ENCODE measurements around the gene AOPEP. TPM values are rescaled to one million over a fixed set of nuclear protein-coding genes. Genes with fewer than 3 reads are reported as not detected.

AOPEP gene
- total RNA-seq, 1 donor from 2014 or later = 16.6 TPM

DNA sequence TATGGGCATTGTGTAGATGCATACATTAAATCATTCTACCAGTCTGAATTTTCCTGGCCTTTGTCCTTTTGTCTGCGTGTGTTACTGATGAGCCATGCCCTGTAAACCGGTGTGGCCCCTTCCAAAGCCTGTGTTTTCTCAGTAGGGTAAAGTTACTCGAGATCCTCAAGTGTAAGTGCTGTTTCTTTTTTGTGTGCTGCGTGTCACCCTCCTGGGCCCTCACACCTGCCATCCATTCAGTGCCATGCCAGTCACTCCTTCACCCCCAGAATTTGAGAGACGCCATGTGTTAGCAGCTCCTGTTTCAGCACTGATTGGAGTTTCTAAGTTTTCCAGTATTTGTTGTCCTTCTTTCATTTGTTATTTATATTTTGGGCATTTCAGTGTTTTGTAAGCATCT lies 302.8 kb downstream of the AOPEP start:
- H3K4me1 Mint-ChIP-seq = peaks cover 76% of the 10 kb centered on the region
- H3K36me3 Mint-ChIP-seq = peaks cover 6% of the 10 kb centered on the region
- H3K4me3 Mint-ChIP-seq = no peak overlapping the region
- TF ChIP-seq CTCF (IDR thresholded peaks at IDR 0.05) (no peak), EZH2 (IDR thresholded peaks at IDR 0.05) (no peak), EZH2phosphoT487 (IDR thresholded peaks at IDR 0.05) (no peak)
- H3K36me3 ChIP-seq = no peaks in the 10 kb centered on the region
- no peak overlapping the region for H3K27ac ChIP-seq
- H3K9me3 Mint-ChIP-seq = no peaks in the 10 kb centered on the region
- H3K4me1 ChIP-seq = peaks cover 15% of the 10 kb centered on the region
- peak overlapping the region; percentile 62 for H3K27ac Mint-ChIP-seq
- no peak overlapping the region for H3K9ac ChIP-seq
- H4K20me1 ChIP-seq (ENCODE audit: low read depth) = peaks cover 4% of the 10 kb centered on the region
- no peaks in the 10 kb centered on the region for H3K27me3 Mint-ChIP-seq (ENCODE audit: insufficient read depth, low read depth)
- no peak overlapping the region for H3K4me2 ChIP-seq
- no peaks in the 10 kb centered on the region for H3K27me3 ChIP-seq
- no peak overlapping the region for H2AFZ ChIP-seq (replicated peaks)
- no peaks in the 10 kb centered on the region for H3K79me2 ChIP-seq (ENCODE audit: low read depth)
- no peak overlapping the region for H3K4me3 ChIP-seq
- no peaks in the 10 kb centered on the region for H3K9me3 ChIP-seq (ENCODE audit: low read depth)
- H3F3A ChIP-seq (ENCODE audit: low read depth) = no peaks in the 10 kb centered on the region
- DNase-seq (ENCODE audit: low spot score) = no peak

DNA sequence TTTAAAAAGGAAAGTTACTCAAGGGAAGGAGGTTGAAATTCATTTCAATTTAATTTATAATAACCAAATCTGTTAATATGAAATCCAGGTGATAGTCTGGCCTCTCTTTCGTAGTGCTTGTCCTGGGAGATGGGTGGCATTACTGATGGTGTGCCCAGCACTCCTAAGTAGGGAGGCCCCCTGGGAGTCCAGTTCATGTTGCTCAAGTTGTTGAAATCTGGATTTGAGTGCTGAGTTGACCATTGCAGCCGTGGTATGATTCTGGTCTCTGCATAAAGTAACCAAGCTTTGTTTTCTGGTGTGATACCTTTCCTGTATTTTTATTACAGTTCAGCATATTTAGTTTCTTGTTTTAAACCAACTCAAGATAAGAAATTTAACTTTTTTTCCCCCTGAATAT lies 303.2 kb downstream of the AOPEP start:
- Mint-ChIP-seq H3K9me3 (no peaks in the 10 kb centered on the region), H3K27ac (peak overlapping the region; percentile 62), H3K4me3 (no peak overlapping the region), H3K27me3 (ENCODE audit: insufficient read depth, low read depth) (no peaks in the 10 kb centered on the region), H3K4me1 (peaks cover 74% of the 10 kb centered on the region), H3K36me3 (peaks cover 9% of the 10 kb centered on the region)
- H3K9me3 ChIP-seq (ENCODE audit: low read depth) = no peaks in the 10 kb centered on the region
- H3K27me3 ChIP-seq = no peaks in the 10 kb centered on the region
- H3K27ac ChIP-seq = no peak overlapping the region
- peaks cover 4% of the 10 kb centered on the region for H4K20me1 ChIP-seq (ENCODE audit: low read depth)
- no peak overlapping the region for H3K4me3 ChIP-seq
- H3K9ac ChIP-seq = no peak overlapping the region
- H3K36me3 ChIP-seq = no peaks in the 10 kb centered on the region
- TF ChIP-seq EZH2 (IDR thresholded peaks at IDR 0.05) (no peak), CTCF (IDR thresholded peaks at IDR 0.05) (no peak), EZH2phosphoT487 (IDR thresholded peaks at IDR 0.05) (no peak)
- no peak overlapping the region for H3K4me2 ChIP-seq
- DNase-seq (ENCODE audit: low spot score) = no peak
- H2AFZ ChIP-seq (replicated peaks) = no peak overlapping the region
- no peaks in the 10 kb centered on the region for H3K79me2 ChIP-seq (ENCODE audit: low read depth)
- H3K4me1 ChIP-seq = peaks cover 15% of the 10 kb centered on the region
- H3F3A ChIP-seq (ENCODE audit: low read depth) = no peaks in the 10 kb centered on the region

- peaks cover 9% of the 10 kb centered on the region for H3K36me3 Mint-ChIP-seq
- TF ChIP-seq EZH2 (IDR thresholded peaks at IDR 0.05) = no peak
- no peak for TF ChIP-seq CTCF (IDR thresholded peaks at IDR 0.05)
- TF ChIP-seq EZH2phosphoT487 (IDR thresholded peaks at IDR 0.05) = no peak
- Histone ChIP-seq H3F3A (ENCODE audit: low read depth) (no peaks in the 10 kb centered on the region), H3K4me1 (peaks cover 15% of the 10 kb centered on the region), H4K20me1 (ENCODE audit: low read depth) (peaks cover 4% of the 10 kb centered on the region), H3K4me2 (no peak overlapping the region), H3K79me2 (ENCODE audit: low read depth) (no peaks in the 10 kb centered on the region), H2AFZ (replicated peaks) (no peak overlapping the region), H3K9ac (no peak overlapping the region), H3K27me3 (no peaks in the 10 kb centered on the region), H3K9me3 (ENCODE audit: low read depth) (no peaks in the 10 kb centered on the region), H3K27ac (no peak overlapping the region), H3K4me3 (no peak overlapping the region), H3K36me3 (no peaks in the 10 kb centered on the region)
- no peaks in the 10 kb centered on the region for H3K9me3 Mint-ChIP-seq
- no peak for DNase-seq (ENCODE audit: low spot score)
- no peaks in the 10 kb centered on the region for H3K27me3 Mint-ChIP-seq (ENCODE audit: insufficient read depth, low read depth)
- H3K4me1 Mint-ChIP-seq = peaks cover 71% of the 10 kb centered on the region
- no peak overlapping the region for H3K4me3 Mint-ChIP-seq
- no peak overlapping the region for H3K27ac Mint-ChIP-seq
Observed at GRCh38 chr9:95030344-95030743, 303.8 kb downstream of the AOPEP start.
